SHP77 (cell line): Measurements from ENCODE around the gene ZNF718.
"Not testable (repeated sequence)": the region's sequence is repeated elsewhere in the genome, so short reads cannot be mapped to it uniquely, and the experiment has no call there.

Experiments used
- DNase-seq, 2 experiments: peaks; one replicate each; lab custom pipeline; 2025; lab: John Stamatoyannopoulos, UW

The ZNF718 gene

DNA sequence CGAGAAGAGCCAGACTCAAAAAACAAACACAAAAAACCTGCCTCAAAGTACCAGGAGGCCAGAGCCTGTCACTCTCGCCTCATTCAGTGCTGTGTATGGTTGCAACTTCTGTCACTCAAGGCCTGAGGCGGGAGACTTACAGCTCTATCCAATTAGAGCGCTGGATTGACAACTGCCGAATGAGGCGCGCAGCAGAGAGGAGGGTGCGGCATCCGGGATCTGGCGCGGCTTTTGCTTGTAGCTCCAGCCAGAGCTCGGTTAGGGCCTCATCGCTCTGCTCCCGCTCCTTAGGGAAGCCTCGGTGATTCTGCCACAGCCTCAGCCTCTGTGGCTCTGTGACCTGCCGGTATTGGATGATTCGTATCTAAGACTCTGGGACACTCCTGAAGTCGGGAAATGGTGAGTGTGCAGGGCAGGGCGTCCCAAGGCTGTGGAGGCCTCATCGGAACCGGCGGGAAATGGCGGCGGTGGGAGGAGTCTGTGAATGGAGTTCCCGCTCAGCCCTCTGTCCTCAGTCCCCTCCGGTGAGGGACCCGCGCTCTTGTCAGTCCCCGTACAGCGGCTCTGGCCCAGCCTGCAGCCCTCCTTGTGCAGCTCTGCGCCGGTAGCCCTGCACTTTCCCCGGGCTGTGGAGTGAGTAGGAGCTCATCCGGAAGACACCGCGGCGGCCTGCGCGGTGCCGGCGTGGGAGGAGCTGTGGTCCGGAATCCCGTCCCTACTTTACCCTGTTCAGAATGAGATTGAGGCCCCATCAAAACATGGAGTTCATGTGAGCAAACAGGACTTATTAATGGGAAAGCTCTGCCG, at the start of gene ZNF718:
ZNF718 (plus strand) TSS at position 227 of the 807 bp plus-strand sequence; CDS start at position 397, 170 bp downstream.
- no peak for DNase-seq

- DNase-seq: no peak
Measured at GRCh38 chr4:85951-86350, 38.4 kb upstream of the ZNF718 start.

- DNase-seq: not testable (repeated sequence)
Measured at GRCh38 chr4:86559-87324, 37.6 kb upstream of the ZNF718 start.

GRCh38 chr4:98386-98785, 25.9 kb upstream of the ZNF718 start:
- no peak for DNase-seq

DNA sequence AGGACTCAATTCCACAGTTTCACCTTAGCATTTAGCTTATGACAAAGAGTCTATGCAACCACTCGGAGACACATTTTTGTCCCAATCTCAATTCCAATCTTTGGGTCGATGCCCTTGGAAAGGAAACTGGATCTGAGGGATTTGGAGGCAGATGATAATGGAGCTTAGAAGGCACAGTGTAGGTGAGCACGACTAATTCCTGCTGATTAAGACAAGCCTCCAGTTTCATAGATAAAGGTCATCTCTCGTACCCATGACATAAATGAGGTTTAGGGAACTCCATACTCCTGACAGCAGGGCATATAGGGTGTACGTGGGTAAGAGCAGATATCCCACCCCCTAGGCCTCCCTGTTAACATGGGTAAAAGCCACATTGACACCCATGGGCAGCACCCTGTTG, 24.4 kb upstream of the ZNF718 start:
- no peak for DNase-seq

- no peak for DNase-seq
Measured at GRCh38 chr4:107083-107443, 17.2 kb upstream of the ZNF718 start.

DNA sequence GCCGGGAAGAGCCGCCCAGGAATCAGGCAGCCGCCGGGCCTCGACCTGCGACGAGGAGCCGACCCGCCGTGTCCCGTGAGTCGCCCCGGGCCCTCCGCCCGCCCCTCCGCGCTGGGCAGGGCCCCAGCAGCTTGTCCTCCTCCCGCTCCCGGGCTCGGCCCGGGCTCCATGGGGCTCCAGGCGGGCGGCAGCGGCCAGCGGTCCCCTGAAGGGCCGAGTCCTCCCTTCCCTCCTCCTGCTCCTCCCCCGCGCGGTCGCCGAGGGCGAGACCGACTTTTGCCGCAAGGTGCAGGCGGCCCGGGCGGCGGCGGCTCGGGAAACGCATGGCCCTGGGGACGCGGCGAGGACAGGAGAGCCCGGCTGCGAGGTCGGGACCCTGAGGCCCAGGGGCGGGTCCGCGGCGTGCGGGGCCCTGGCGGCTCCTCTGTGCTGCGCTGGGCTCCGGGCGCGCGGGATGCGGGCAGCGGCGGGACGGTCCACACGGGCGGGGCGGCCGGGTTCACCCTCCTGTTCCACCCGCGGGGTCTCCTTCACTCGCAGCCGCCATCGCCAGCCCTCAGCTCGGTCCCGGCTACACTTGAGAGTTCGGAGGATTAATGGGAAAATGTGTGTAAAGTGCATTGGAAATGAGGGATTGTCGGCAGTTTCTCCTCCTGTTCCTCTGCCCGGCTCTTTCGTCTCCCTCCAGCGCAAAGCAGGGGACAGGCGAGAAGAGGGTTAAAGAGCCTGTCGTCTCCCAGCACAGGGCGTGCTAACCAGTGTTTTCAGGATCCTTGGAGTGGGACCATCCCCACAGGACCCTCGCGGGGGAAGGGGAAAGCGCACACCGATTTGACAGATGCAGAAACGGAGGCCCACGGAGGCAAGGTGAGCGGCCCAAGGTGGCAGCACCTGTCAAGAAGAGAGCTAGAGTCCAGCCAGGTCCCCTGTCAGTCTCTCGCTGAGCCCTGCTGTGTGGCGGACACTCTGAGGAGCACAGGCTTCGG, 16.6 kb upstream of the ZNF718 start:
- no peak for DNase-seq

- DNase-seq: no peak
Measured at GRCh38 chr4:112771-113170, 11.5 kb upstream of the ZNF718 start.

DNA sequence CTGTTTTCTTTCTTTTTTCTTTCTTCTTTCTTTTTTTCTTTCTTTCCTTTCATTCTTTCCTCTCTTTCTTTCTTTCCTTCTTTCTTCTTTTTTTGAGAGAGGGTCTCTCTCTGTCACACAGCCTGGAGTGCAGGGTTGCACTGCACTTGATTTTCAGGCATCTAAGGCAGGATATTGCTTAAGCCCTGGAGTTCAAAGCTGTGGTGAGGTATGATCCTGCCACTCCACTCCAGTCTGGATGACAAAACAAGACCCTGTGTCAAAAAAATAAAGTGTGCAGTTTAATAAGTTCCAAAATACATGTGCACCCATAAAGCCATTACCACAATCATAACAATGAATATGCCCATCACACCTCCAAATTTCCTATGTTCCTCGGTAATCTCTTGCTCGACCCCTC, 10.6 kb upstream of the ZNF718 start:
- no peak for DNase-seq

- no peak for DNase-seq
Measured at GRCh38 chr4:114149-114548, 10.2 kb upstream of the ZNF718 start.

- no peak for DNase-seq
Measured at GRCh38 chr4:116499-116898, 7.8 kb upstream of the ZNF718 start.

DNA sequence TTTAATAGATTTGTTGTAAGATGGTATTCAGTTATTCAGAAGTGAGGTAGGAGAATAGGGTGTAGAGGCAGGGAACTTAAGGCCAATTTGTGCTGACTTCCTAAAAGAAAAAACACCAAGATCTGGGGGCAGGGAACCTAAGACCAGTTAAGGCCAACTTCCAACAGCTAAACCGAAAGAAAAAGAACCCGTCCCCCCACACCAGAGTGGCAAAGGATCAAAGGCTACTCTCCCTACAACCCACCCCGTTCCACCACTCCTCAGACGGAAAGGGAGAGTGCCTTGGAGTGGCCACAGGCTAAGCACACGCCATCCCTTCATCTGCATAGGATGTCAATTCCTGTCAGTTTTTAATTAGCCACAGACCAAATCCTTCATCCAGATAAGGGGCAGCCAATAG, 3.7 kb upstream of the ZNF718 start:
- DNase-seq: no peak

GRCh38 chr4:121408-122084, 2.8 kb upstream of the ZNF718 start:
- DNase-seq: no peak

DNA sequence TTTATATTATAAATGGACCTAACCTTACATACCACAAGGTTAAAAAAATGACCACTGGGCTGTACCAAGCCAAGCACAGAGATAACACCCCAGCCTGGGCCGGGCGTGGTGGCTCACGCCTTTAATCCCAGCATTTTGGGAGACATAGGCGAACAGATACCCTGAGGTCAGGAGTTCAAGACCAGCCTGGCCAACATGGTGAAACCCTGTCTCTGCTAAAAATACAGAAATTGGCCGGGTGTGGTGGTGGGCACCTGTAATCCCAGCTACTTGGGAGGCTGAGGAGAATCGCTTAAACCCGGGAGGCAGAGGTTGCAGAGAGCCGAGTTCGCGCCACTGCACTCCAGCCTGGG, 403 bp upstream of the ZNF718 start:
- not testable (repeated sequence) for DNase-seq

DNA sequence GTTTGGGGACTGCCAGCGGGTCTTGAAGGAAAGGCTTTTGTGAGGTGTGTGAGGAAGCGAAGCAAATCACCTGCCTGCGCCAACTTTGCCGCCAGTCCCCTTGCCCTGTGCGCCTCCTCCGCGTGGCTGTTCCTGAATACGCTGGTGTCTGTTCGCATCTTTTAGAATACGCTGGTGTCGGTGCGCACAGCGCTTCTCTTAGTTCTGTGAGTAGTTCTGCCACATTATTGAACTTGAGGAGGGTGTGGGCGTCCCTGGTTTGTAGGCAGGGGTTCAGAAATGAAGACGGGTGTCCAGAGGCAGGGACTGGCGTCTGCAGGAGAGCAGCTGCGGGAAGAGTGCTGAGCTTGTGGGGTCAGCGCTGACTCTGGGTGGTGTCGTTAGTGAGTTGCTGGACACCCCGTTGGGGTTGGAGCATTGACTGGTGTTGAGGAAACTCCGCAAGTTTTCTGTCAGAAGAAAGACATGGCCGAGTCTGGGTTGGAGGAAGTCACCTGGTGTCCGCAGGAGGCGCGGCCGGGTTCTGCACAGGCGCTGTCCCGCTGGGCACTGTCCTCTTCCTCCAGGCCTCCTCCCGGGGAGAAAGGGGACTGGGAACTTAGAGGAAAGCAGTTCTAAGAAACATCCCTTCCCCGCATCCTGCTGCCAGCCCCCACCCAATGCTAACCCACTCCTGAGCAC, 930 bp downstream of the ZNF718 start:
- no peak for DNase-seq

DNA sequence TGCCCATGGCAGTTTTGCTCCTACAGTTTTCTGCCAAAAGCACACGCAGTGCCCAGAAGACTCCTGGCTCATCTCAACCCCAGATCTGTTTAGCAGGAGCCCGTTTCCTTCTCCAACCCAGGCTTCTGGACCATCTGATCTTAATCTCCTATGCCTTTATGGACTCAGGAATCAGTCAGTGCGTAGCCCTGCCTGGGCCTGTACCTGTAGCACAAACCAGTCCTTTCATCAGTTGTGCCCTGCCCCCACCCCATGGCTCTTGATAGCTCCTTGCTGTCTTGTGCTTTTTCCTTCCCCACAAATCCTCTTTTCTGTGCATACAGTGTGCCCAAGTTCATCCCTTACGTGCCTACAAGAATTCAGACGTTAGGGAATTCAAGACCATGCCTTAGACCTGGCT, 1.5 kb downstream of the ZNF718 start:
- DNase-seq: no peak

- DNase-seq: no peak
Measured at GRCh38 chr4:132483-132882, 8.2 kb downstream of the ZNF718 start.

DNA sequence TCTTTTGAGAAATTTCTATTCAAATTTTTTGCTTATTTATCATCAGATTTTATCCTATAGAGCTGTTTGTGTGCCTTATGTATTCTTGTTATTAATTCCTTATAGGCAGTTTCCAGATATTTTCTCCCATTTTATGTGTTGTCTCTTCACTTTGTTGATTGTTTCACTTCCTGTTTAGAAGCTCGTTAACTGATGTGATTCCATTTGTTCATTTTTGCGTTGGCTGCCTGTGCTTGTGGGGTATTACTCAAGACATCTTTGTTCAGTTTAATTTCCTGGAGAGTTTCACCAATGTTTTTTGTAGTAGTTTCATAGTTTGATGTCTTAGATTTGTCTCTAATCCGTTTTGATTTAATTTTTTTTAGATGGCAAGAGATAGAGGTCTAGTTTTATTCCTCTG, 14.6 kb downstream of the ZNF718 start:
- DNase-seq: no peak

DNA sequence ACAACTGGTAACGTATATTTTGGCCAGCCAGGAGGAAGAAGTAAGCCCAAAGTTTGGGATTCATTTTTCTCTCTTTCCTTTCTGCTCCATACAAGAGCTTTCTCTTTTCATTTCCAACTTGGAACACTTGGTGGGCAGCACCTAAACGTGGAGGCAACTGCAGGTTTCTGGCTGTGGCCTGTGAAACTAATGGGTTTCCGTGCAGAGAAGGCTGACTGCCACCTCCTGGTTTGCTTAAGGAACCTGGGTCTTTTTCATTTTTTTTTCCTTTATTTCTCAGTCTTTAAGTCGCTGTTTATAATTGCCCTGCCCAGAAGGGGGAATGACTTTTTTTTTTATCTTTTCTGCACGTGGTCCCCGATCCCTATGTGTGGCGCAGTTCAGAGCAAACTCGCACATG, 15.4 kb downstream of the ZNF718 start:
- DNase-seq: no peak

- DNase-seq: no peak
Measured at GRCh38 chr4:146621-147020, 22.3 kb downstream of the ZNF718 start.

- no peak for DNase-seq
Measured at GRCh38 chr4:147233-147632, 22.9 kb downstream of the ZNF718 start.
